GM12878 (cell line): ENCODE results near the gene SF3A1. TPM values are rescaled to one million over a fixed set of nuclear protein-coding genes. Genes with fewer than 3 reads are reported as not detected.

Experiments used
- ATAC-seq: fragments of 200-7000 bp; cut with Tn5 transposase; 3 replicates; pipeline ENCODE4 v1.9.1; 2020; ENCODE audit warnings: mild to moderate bottlenecking, moderate library complexity
- BruUV-seq: library from RNA; stranded (reverse); fragments of 400-500 nt; replicated peaks from 2 replicates; lab custom pipeline; 2021; lab: Mats Ljungman, UMichigan
- CTCF ChIA-PET: fragments of 300-600 bp; sonication (Branson Sonifier 250); formaldehyde crosslinking; extraction: SDS; loops from one replicate; lab custom pipeline; 2021; ENCODE audit warnings: inconsistent platforms; lab: Yijun Ruan, JAX
- POLR2A ChIA-PET: fragments of 350-600 bp; formaldehyde crosslinking; extraction: SDS; loops from one replicate; lab custom pipeline; 2021; ENCODE audit warnings: inconsistent platforms; lab: Charles Lee
- RAD21 ChIA-PET: fragments of 300-600 bp; sonication (Branson Sonifier 250); formaldehyde crosslinking; loops from one replicate; lab custom pipeline; 2023; ENCODE audit warnings: antibody characterized with exemption; ENCODE audit not compliant: unreplicated experiment; lab: Charles Lee
- SMC1A ChIA-PET: fragments of 300-600 bp; sonication (Branson Sonifier 250); formaldehyde crosslinking; loops from one replicate; lab custom pipeline; 2023; ENCODE audit not compliant: unreplicated experiment, uncharacterized antibody; lab: Charles Lee
- DNase-seq: peaks from one replicate; pipeline ENCODE4 v3.0.0-alpha.2; 2011; ENCODE audit warnings: low read depth, low spot score
- FAIRE-seq: peaks from 3 replicates; lab custom pipeline; 2011; peaks lifted over from hg19 to GRCh38; lab: Jason Lieb, UNC
- H2AFZ ChIP-seq: 2 replicates; pipeline ENCODE4 v1.6.0; 2011; ENCODE audit warnings: low read depth, low read length, control low read depth; ENCODE audit not compliant: control insufficient read depth
- H3K27ac ChIP-seq: 2 replicates; pipeline ENCODE4 v1.5.1; 2011; ENCODE audit warnings: control low read depth; ENCODE audit not compliant: control insufficient read depth, insufficient read depth
- H3K27me3 ChIP-seq, 2 experiments: replicated peaks in 1 of 2; 2 replicates each; pipeline versions ENCODE4 v1.6.0 to v1.6.1; 2011; ENCODE audit warnings: low read length in 1 of 2; ENCODE audit not compliant: control insufficient read depth in 2 of 2, insufficient read depth in 2 of 2
- H3K36me3 ChIP-seq, 2 experiments: 2 replicates each; pipeline ENCODE4 v1.5.1; 2011; ENCODE audit warnings: low read length in 1 of 2; ENCODE audit not compliant: control insufficient read depth in 2 of 2, insufficient read depth in 2 of 2
- H3K4me1 ChIP-seq: 2 replicates; pipeline ENCODE4 v1.6.1; 2011; ENCODE audit warnings: mild to moderate bottlenecking, low read length, moderate library complexity, mixed read lengths; ENCODE audit not compliant: control insufficient read depth, insufficient read depth
- H3K4me2 ChIP-seq: 2 replicates; pipeline ENCODE4 v1.6.0; 2011; ENCODE audit warnings: control low read depth; ENCODE audit not compliant: control insufficient read depth, insufficient read depth
- H3K4me3 ChIP-seq: fragments of 200-600 bp; sonication (generic); 2 replicates; pipeline ENCODE4 v1.5.1; 2016
- H3K79me2 ChIP-seq: 2 replicates; pipeline ENCODE4 v1.6.0; 2011; ENCODE audit warnings: low read length; ENCODE audit not compliant: control insufficient read depth, insufficient read depth
- H3K9ac ChIP-seq: 2 replicates; pipeline ENCODE4 v1.8.0; 2011; ENCODE audit warnings: low read length, control low read depth, mixed read lengths; ENCODE audit not compliant: control insufficient read depth, insufficient read depth
- H3K9me3 ChIP-seq: replicated peaks from 3 replicates; pipeline ENCODE4 v1.5.1; 2011; ENCODE audit warnings: mild to moderate bottlenecking, low read length; ENCODE audit not compliant: control insufficient read depth, insufficient read depth
- H4K20me1 ChIP-seq: 2 replicates; pipeline ENCODE4 v1.6.0; 2011; ENCODE audit not compliant: control insufficient read depth, insufficient read depth
- ELK1 ChIP-seq: IDR thresholded peaks from 2 replicates; pipeline ENCODE4 v1.6.1; 2012; ENCODE audit warnings: low read depth, low read length, improper control_type of control experiment
- EZH2 ChIP-seq: IDR thresholded peaks from 2 replicates; pipeline ENCODE4 v1.6.1; 2012; ENCODE audit warnings: low read depth, mild to moderate bottlenecking, control low read depth, inconsistent platforms, low read length, borderline replicate concordance; ENCODE audit not compliant: control insufficient read depth
- GABPA ChIP-seq: IDR thresholded peaks from 2 replicates; pipeline ENCODE4 v1.6.1; 2014; ENCODE audit warnings: antibody characterized with exemption, low read depth, mild to moderate bottlenecking, inconsistent platforms
- IRF5 ChIP-seq: fragments of 450-650 bp; IDR thresholded peaks from 2 replicates; pipeline ENCODE4 v1.6.1; 2017; ENCODE audit warnings: borderline replicate concordance
- JUND ChIP-seq: IDR thresholded peaks from 2 replicates; pipeline ENCODE4 v1.6.1; 2012; ENCODE audit warnings: low read depth, mild to moderate bottlenecking, low read length, improper control_type of control experiment, moderate library complexity
- MEF2B ChIP-seq: fragments of 450-650 bp; IDR thresholded peaks from 2 replicates; pipeline ENCODE4 v1.6.1; 2018; ENCODE audit warnings: mild to moderate bottlenecking, moderate library complexity; ENCODE audit not compliant: partially characterized antibody, poor library complexity, severe bottlenecking
- PAX5 ChIP-seq: IDR thresholded peaks from 2 replicates; pipeline ENCODE4 v1.6.1; 2011; ENCODE audit warnings: low read depth, low read length, borderline replicate concordance
- PKNOX1 ChIP-seq: fragments of 450-650 bp; IDR thresholded peaks from 2 replicates; pipeline ENCODE4 v1.6.1; 2016; ENCODE audit warnings: mild to moderate bottlenecking
- POLR2A ChIP-seq: IDR thresholded peaks from 2 replicates; pipeline ENCODE4 v1.6.1; 2011; ENCODE audit warnings: low read depth, mild to moderate bottlenecking, low read length
- SRF ChIP-seq, 2 experiments: IDR thresholded peaks; 2 replicates each; pipeline ENCODE4 v1.6.1; 2011; ENCODE audit warnings: low read depth in 2 of 2, low read length in 2 of 2, mild to moderate bottlenecking in 1 of 2, moderate library complexity in 1 of 2
- TBL1XR1 ChIP-seq: IDR thresholded peaks from 2 replicates; pipeline ENCODE4 v1.6.1; 2012; ENCODE audit warnings: low read depth, low read length, improper control_type of control experiment
- WGBS: methylation state at CpG from one replicate; pipeline ENCODE4 v1.1.6; 2016; ENCODE audit warnings: low lambda C conversion rate; ENCODE audit not compliant: insufficient replicate concordance, insufficient coverage; ENCODE audit errors: missing lambda C conversion rate; 5-methylcytosine and 5-hydroxymethylcytosine counted together
- in situ Hi-C: fragments of 300-500 bp; cut with MboI; formaldehyde crosslinking; loops from 9 replicates; pipeline ENCODE4 v1.14.3; 2018; ENCODE audit warnings: mixed read lengths
- intact Hi-C: fragments of 100-400 bp; cut with micrococcal nuclease; formaldehyde crosslinking; loops from one replicate; pipeline ENCODE4 v1.14.2; 2022; ENCODE audit not compliant: unreplicated experiment
- polyA plus RNA-seq, 11 experiments: library from polyadenylated mRNA; depleted of rRNA in 4 of 11; unstranded in 6 of 11; stranded (reverse) in 5 of 11; fragments of >200 nt; fragmentation: Nextera tagmentation in 4 of 11; fragmentation: Illumina TruSeq in 1 of 11; extraction: Ambion mirVana in 4 of 11; extraction: Trizol in 1 of 11; gene quantifications; 1 replicate in 1 of 11; 2 replicates in 10 of 11; pipeline versions ENCODE4 v1.2.1 to v1.2.3, GENCODE V29; 2011 to 2016; ENCODE audit warnings: inconsistent platforms in 2 of 11, missing spikeins in 2 of 11, low read depth in 1 of 11
- total RNA-seq, 4 experiments: library from RNA; depleted of rRNA in 3 of 4; stranded (reverse); fragments of >200 nt in 3 of 4; fragmentation: Illumina TruSeq in 1 of 4; extraction: Trizol in 1 of 4; gene quantifications; 2 replicates each; pipeline versions ENCODE4 v1.2.1 to v1.2.3, GENCODE V29; 2013 to 2021

SF3A1 gene
- total and polyA plus RNA-seq, 10 of the 15 experiments (the other 5 are each of a cell fraction or from before 2014, with no cell fraction given), result 10.4 to 239 (median 46.0) TPM

- 93% methylated on average over 4 of the region's 4 CpGs for WGBS
Measured at GRCh38 chr22:30336752-30337460, 19.8 kb downstream of the SF3A1 start.

More at GRCh38 chr22:30336752-30337460, 19.8 kb downstream of the SF3A1 start:
- ChIA-PET CTCF (interaction anchor here (2.2 kb wide), 1 partner anchor 49 kb away, joined by 16 read pairs; the partner anchor contains the start of gene CASTOR1), SMC1A (no interaction called here), RAD21 (interaction anchor here (1.2 to 2.1 kb wide), 2 partner anchors 10 to 49 kb away, joined by 3 to 4 read pairs; partner anchors contain the start of gene TBC1D10A), POLR2A (no interaction called here)
- no peak overlapping the region for H3K27ac ChIP-seq
- H4K20me1 ChIP-seq, result no peaks in the 10 kb centered on the region
- H3K27me3 ChIP-seq, result no peaks in the 10 kb centered on the region
- in situ Hi-C loops (no loop called here), intact Hi-C loops (no loop called here)
- H3K4me2 ChIP-seq, result no peak overlapping the region
- no peaks in the 10 kb centered on the region for H3K4me1 ChIP-seq
- H3K9ac ChIP-seq, result no peak overlapping the region
- no peaks in the 10 kb centered on the region for H3K79me2 ChIP-seq
- no peak for DNase-seq
- BruUV-seq, result no TSS peak
- ATAC-seq, result no peak
- H3K4me3 ChIP-seq, result no peak overlapping the region
- peaks cover 65 to 68% of the 10 kb centered on the region in 2 experiments for H3K36me3 ChIP-seq
- no peaks in the 10 kb centered on the region for H3K9me3 ChIP-seq
- no peak overlapping the region for H2AFZ ChIP-seq
- TF ChIP-seq PAX5, result no peak
- no peak for TF ChIP-seq EZH2
- TF ChIP-seq PKNOX1, result no peak
- TF ChIP-seq POLR2A, result no peak; the same call in 1 of the 2 replicates
- TF ChIP-seq IRF5, result no peak
- TF ChIP-seq ELK1, result no peak
- TF ChIP-seq JUND, result no peak
- TF ChIP-seq MEF2B, result no peak
- TF ChIP-seq SRF (IDR thresholded peaks at IDR 0.05; ENCODE audit: low read depth in 2 of 2, low read length in 2 of 2), result no peak
- no peak for TF ChIP-seq GABPA
- TF ChIP-seq TBL1XR1, result no peak
- FAIRE-seq, result no peak
